ENCODE measurements around the gene AFG3L2.
"Not testable (repeated sequence)": the region's sequence is repeated elsewhere in the genome, so short reads cannot be mapped to it uniquely, and the experiment has no call there.

The AFG3L2 gene

GRCh38 chr18:12394428-12394827 is 17.4 kb upstream of the AFG3L2 start:
- DNase-seq: no peak

GRCh38 chr18:12393998-12394397 is 17.0 kb upstream of the AFG3L2 start:
- DNase-seq: no peak

GRCh38 chr18:12393510-12393909 is 16.5 kb upstream of the AFG3L2 start:
- DNase-seq: no peak

GRCh38 chr18:12391487-12392165 is 14.6 kb upstream of the AFG3L2 start:
- peak; percentile 23 for DNase-seq

GRCh38 chr18:12388442-12388841 is 11.4 kb upstream of the AFG3L2 start:
- DNase-seq: no peak

- no peak for DNase-seq
Measured at GRCh38 chr18:12384261-12384660, 7.2 kb upstream of the AFG3L2 start.

GRCh38 chr18:12383759-12384158 is 6.7 kb upstream of the AFG3L2 start:
- DNase-seq: not testable (repeated sequence)

GRCh38 chr18:12382221-12382814 is 5.3 kb upstream of the AFG3L2 start:
- DNase-seq: not testable (repeated sequence)

- DNase-seq: not testable (repeated sequence)
Measured at GRCh38 chr18:12378198-12378558, 1.2 kb upstream of the AFG3L2 start.

- DNase-seq: peak; percentile 99
Measured at GRCh38 chr18:12377556-12378197, 650 bp upstream of the AFG3L2 start.

- DNase-seq: peak; percentile 57
Measured at GRCh38 chr18:12376034-12376753, 833 bp downstream of the AFG3L2 start.

- no peak for DNase-seq
Measured at GRCh38 chr18:12374401-12374800, 2.6 kb downstream of the AFG3L2 start.

GRCh38 chr18:12373771-12374116 is 3.3 kb downstream of the AFG3L2 start:
- no peak for DNase-seq

GRCh38 chr18:12373116-12373770 is 3.8 kb downstream of the AFG3L2 start:
- DNase-seq: no peak

- no peak for DNase-seq
Measured at GRCh38 chr18:12372406-12372805, 4.6 kb downstream of the AFG3L2 start.

- DNase-seq: no peak
Measured at GRCh38 chr18:12371590-12371989, 5.4 kb downstream of the AFG3L2 start.

- DNase-seq: no peak
Measured at GRCh38 chr18:12369211-12369610, 7.8 kb downstream of the AFG3L2 start.

- no peak for DNase-seq
Measured at GRCh38 chr18:12366784-12367183, 10.2 kb downstream of the AFG3L2 start.

GRCh38 chr18:12366379-12366778 is 10.6 kb downstream of the AFG3L2 start:
- no peak for DNase-seq

- no peak for DNase-seq
Measured at GRCh38 chr18:12362473-12363174, 14.4 kb downstream of the AFG3L2 start.

- DNase-seq: no peak
Measured at GRCh38 chr18:12361770-12362378, 15.2 kb downstream of the AFG3L2 start.

- DNase-seq: no peak
Measured at GRCh38 chr18:12359515-12359927, 17.5 kb downstream of the AFG3L2 start.

Measured in KG1 (cell line).